Femur (tissue), 1 donor: ENCODE results near the gene TMEM242.
A peak's percentile ranks its signal among the peaks of the same experiment; 100 is the strongest.
"Not testable (repeated sequence)": the region's sequence is repeated elsewhere in the genome, so short reads cannot be mapped to it uniquely, and the experiment has no call there.

Experiments
- DNase-seq: peaks from one replicate; pipeline ENCODE4 v3.0.0-alpha.2; 2017

The TMEM242 gene

GRCh38 chr6:157323255-157323965 lies at the start of gene TMEM242:
Gene TMEM242 (minus strand): TSS chr6:157323519. CDS start chr6:157323499, 20 bp downstream.
- peak; percentile 96 for DNase-seq

- DNase-seq, result no peak
Measured at GRCh38 chr6:157372501-157373280, 49.4 kb upstream of the TMEM242 start.

GRCh38 chr6:157370755-157371154 lies 47.4 kb upstream of the TMEM242 start:
- no peak for DNase-seq

GRCh38 chr6:157368359-157369049 lies 45.2 kb upstream of the TMEM242 start:
- DNase-seq, result no peak

- DNase-seq, result no peak
Measured at GRCh38 chr6:157366648-157367047, 43.3 kb upstream of the TMEM242 start.

GRCh38 chr6:157364705-157365104 lies 41.4 kb upstream of the TMEM242 start:
- no peak for DNase-seq

- DNase-seq, result no peak
Measured at GRCh38 chr6:157361886-157362285, 38.6 kb upstream of the TMEM242 start.

GRCh38 chr6:157358287-157358686 lies 35.0 kb upstream of the TMEM242 start:
- no peak for DNase-seq

- DNase-seq, result no peak
Measured at GRCh38 chr6:157346373-157346772, 23.1 kb upstream of the TMEM242 start.

- no peak for DNase-seq
Measured at GRCh38 chr6:157343732-157344131, 20.4 kb upstream of the TMEM242 start.

GRCh38 chr6:157339432-157339831 lies 16.1 kb upstream of the TMEM242 start:
- DNase-seq, result no peak

GRCh38 chr6:157337751-157338150 lies 14.4 kb upstream of the TMEM242 start:
- no peak for DNase-seq

GRCh38 chr6:157337276-157337675 lies 14.0 kb upstream of the TMEM242 start:
- not testable (repeated sequence) for DNase-seq

- DNase-seq, result no peak
Measured at GRCh38 chr6:157335829-157336228, 12.5 kb upstream of the TMEM242 start.

GRCh38 chr6:157333956-157334355 lies 10.6 kb upstream of the TMEM242 start:
- no peak for DNase-seq

- no peak for DNase-seq
Measured at GRCh38 chr6:157333537-157333936, 10.2 kb upstream of the TMEM242 start.

- DNase-seq, result no peak
Measured at GRCh38 chr6:157332813-157333212, 9.5 kb upstream of the TMEM242 start.

- no peak for DNase-seq
Measured at GRCh38 chr6:157330831-157331230, 7.5 kb upstream of the TMEM242 start.

GRCh38 chr6:157329829-157330228 lies 6.5 kb upstream of the TMEM242 start:
- DNase-seq, result no peak

- no peak for DNase-seq
Measured at GRCh38 chr6:157328108-157328692, 4.9 kb upstream of the TMEM242 start.

- DNase-seq, result no peak
Measured at GRCh38 chr6:157326979-157327378, 3.7 kb upstream of the TMEM242 start.

GRCh38 chr6:157325069-157325805 lies 1.9 kb upstream of the TMEM242 start:
- no peak for DNase-seq

GRCh38 chr6:157323966-157324300 lies 614 bp upstream of the TMEM242 start:
- DNase-seq, result peak; percentile 90
